ENCODE results near the gene FOXK1.
"Not testable (repeated sequence)": the region's sequence is repeated elsewhere in the genome, so short reads cannot be mapped to it uniquely, and the experiment has no call there.

FOXK1 gene

GRCh38 chr7:4790078-4790465 lies 108.0 kb downstream of the FOXK1 start:
- Histone ChIP-seq H3K27me3 (ENCODE audit: insufficient read depth, low read length) (no peaks in the 10 kb centered on the region), H3K9me3 (ENCODE audit: insufficient read depth, low read depth, low read length) (no peaks in the 10 kb centered on the region), H3K27ac (ENCODE audit: low read depth, low read length) (no peak overlapping the region), H3K4me1 (ENCODE audit: insufficient read depth, low read length) (no peaks in the 10 kb centered on the region), H3K9ac (ENCODE audit: low read depth, low read length) (no peak overlapping the region), H3K4me3 (ENCODE audit: low read length) (no peak overlapping the region), H3K36me3 (ENCODE audit: insufficient read depth, low read length) (peaks cover 39% of the 10 kb centered on the region; the same call in 1 of the 2 replicates)
- 92% methylated on average over 9 of the region's 9 CpGs for WGBS

DNA sequence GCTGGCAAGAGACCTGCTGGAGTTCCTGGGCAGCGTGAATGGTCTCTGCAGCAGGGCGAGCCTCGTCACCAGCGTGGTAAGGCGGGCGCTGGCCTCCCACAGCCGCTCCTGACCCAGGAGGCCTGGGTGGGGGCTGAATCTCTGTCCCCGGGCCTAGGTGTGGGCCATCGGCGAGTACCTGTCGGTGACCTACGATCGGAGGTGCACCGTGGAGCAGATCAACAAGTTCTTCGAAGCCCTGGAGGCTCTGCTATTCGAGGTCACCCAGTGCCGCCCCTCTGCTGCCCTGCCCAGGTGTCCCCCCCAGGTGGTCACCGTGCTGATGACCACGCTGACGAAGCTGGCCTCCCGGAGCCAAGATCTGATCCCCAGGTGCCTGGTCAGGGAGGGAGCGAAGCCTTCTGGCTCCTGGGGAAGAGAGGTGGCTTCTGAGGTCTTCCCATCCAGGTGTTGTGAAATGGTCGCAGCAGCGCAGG lies 108.5 kb downstream of the FOXK1 start:
- H3K36me3 ChIP-seq (ENCODE audit: insufficient read depth, low read length) = peaks cover 36% of the 10 kb centered on the region; the same call in 1 of the 2 replicates
- H3K4me1 ChIP-seq (ENCODE audit: insufficient read depth, low read length) = no peaks in the 10 kb centered on the region
- WGBS = 94% methylated on average over 24 of the region's 24 CpGs

DNA sequence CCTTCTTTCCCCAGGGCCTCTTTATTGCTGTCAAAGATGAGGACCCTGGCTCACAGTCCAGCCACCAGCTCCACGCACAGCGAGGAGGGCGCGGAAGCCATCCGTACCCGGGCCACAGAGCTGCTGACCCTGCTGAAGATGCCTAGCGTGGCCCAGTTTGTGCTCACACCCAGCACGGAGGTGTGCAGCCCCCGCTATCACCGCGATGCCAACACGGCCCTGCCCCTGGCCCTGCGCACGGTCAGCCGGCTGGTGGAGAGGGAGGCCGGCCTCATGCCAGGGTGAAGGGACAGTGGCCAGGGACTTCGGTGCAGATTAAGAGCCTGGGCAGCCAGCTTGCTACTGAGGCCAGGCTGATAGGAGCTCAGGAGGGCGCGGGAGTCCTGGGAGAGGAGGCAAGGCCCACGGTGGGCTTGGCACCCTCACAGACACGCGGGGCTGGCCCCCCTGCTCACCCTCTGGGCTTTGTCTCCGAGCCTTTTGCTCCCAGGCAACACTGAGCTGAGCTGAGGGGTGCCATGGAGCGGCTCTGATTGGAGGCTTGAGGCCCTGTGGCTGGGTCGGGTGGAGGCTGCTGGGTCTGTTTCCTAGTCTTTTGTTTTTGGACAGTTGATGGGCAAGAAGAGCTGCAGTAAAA lies 109.1 kb downstream of the FOXK1 start:
- H3K9me3 ChIP-seq (ENCODE audit: insufficient read depth, low read depth, low read length) = no peaks in the 10 kb centered on the region

More for the DNA sequence above, 108.5 kb downstream of the FOXK1 start:
- Histone ChIP-seq H3K27ac (ENCODE audit: low read depth, low read length) (no peak overlapping the region), H3K9ac (ENCODE audit: low read depth, low read length) (no peak overlapping the region), H3K27me3 (ENCODE audit: insufficient read depth, low read length) (no peaks in the 10 kb centered on the region), H3K4me3 (ENCODE audit: low read length) (no peak overlapping the region), H3K9me3 (ENCODE audit: insufficient read depth, low read depth, low read length) (no peaks in the 10 kb centered on the region)

DNA sequence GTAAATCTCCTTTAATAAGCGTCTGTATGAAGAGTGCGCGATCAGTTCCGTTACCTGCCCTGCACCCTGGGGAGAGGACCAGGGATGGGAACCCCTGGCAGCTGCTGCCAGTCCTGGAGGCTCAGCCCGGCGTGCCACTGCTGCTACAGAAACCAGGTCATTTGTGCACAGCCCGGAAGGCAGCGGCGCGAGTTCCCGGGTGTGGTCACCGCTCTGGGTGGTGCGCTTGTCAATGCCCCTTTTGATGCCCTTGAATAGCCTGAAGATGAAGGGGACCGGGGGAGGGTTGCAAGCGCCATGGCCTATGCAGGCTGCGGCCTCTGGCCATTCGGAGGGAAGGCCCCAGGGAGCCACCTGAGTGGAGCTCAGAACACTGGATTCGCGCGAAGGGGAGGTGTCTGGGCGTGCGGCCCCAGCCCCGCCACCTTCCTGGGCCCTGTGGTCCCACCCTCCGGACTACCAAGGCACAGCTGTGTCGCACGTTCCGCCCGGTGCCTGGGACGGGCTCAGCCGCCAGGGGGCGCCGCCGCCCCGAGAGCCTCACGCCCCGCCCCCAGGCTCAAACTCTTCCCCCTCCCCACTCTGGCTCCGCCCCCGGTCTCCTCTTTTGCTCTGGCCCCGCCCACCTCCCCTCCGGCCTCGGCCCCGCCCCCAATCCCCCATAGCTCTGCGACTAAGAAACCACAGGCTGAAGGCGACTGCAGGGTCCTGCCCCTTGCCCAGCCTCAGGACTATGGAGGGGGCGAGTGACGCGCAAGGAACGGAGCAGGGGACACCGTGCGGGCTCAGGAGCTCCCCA lies 109.8 kb downstream of the FOXK1 start:
- no peak overlapping the region for H3K9ac ChIP-seq (ENCODE audit: low read depth, low read length)
- H3K36me3 ChIP-seq (ENCODE audit: insufficient read depth, low read length) = peaks cover 26% of the 10 kb centered on the region; the same call in 1 of the 2 replicates
- no peaks in the 10 kb centered on the region for H3K27me3 ChIP-seq (ENCODE audit: insufficient read depth, low read length)
- H3K27ac ChIP-seq (ENCODE audit: low read depth, low read length) = peak overlapping the region; percentile 35; the same call in 1 of the 2 replicates
- H3K9me3 ChIP-seq (ENCODE audit: insufficient read depth, low read depth, low read length) = no peaks in the 10 kb centered on the region
- WGBS = 64% methylated on average over 44 of the region's 50 CpGs
- no peaks in the 10 kb centered on the region for H3K4me1 ChIP-seq (ENCODE audit: insufficient read depth, low read length)
- H3K4me3 ChIP-seq (ENCODE audit: low read length) = peak overlapping the region; percentile 43

More for the DNA sequence above, 109.1 kb downstream of the FOXK1 start:
- Histone ChIP-seq H3K9ac (ENCODE audit: low read depth, low read length) (no peak overlapping the region), H3K27ac (ENCODE audit: low read depth, low read length) (no peak overlapping the region), H3K36me3 (ENCODE audit: insufficient read depth, low read length) (peaks cover 29% of the 10 kb centered on the region; the same call in 1 of the 2 replicates), H3K27me3 (ENCODE audit: insufficient read depth, low read length) (no peaks in the 10 kb centered on the region), H3K4me1 (ENCODE audit: insufficient read depth, low read length) (no peaks in the 10 kb centered on the region), H3K4me3 (ENCODE audit: low read length) (no peak overlapping the region)
- 96% methylated on average over 25 of the region's 25 CpGs for WGBS

DNA sequence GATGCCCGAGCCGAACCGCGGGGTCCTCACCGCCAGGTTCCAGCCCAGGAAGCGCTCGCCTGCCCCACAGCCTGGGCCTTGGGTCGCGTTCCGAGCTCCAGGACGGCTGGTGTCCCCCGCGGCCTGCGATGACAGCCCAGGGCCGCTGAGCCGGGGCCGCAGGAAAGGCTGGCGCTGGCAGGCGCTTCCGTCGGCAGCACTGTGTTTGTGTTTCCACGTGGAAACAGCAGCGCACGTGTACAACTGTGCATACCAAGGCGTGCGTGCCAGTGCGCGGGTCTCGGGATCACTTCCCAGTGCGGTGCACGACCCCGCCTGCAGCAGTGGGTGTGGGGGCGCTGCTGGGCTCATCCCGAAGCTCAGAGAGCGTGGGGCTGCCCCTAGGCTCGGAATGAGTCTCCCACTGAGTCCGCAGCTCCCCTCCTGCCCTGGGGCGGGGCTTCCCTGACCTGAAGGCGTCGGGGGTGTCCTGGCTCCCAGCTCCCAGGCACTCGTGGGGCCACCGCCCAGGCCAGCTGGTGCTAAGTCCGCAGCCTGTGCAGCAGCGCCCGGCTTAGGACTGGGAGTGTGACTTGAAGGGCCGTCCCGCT lies 110.5 kb downstream of the FOXK1 start:
- Histone ChIP-seq H3K9me3 (ENCODE audit: insufficient read depth, low read depth, low read length) (no peaks in the 10 kb centered on the region), H3K27ac (ENCODE audit: low read depth, low read length) (peak overlapping the region; percentile 35; the same call in 1 of the 2 replicates), H3K27me3 (ENCODE audit: insufficient read depth, low read length) (no peaks in the 10 kb centered on the region), H3K36me3 (ENCODE audit: insufficient read depth, low read length) (peaks cover 24% of the 10 kb centered on the region; the same call in 1 of the 2 replicates), H3K4me1 (ENCODE audit: insufficient read depth, low read length) (no peaks in the 10 kb centered on the region), H3K4me3 (ENCODE audit: low read length) (peak overlapping the region; percentile 43), H3K9ac (ENCODE audit: low read depth, low read length) (no peak overlapping the region)
- WGBS = 57% methylated on average over 47 of the region's 47 CpGs

- H3K27ac ChIP-seq (ENCODE audit: low read depth, low read length) = not testable (repeated sequence)
Observed at GRCh38 chr7:4793385-4793993, 111.4 kb downstream of the FOXK1 start.

DNA sequence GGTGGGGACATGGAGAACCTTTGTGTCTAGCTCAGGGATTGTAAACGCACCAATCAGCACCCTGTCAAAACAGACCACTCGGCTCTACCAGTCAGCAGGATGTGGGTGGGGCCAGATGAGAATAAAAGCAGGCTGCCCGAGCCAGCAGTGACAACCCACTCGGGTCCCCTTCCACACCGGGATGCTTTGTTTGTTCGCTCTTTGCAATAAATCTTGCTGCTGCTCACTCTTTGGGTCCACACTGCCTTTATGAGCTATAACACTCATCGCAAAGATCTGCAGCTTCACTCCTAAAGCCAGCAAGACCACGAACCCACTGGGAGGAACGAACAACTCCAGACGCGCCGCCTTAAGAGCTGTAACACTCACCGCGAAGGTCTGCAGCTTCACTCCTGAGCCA lies 112.1 kb downstream of the FOXK1 start:
- peaks cover 14% of the 10 kb centered on the region; the same call in 1 of the 2 replicates for H3K36me3 ChIP-seq (ENCODE audit: insufficient read depth, low read length)
- not testable (repeated sequence) for H3K9ac ChIP-seq (ENCODE audit: low read depth, low read length); H3K4me3 ChIP-seq (ENCODE audit: low read length); H3K9me3 ChIP-seq (ENCODE audit: insufficient read depth, low read depth, low read length); H3K27ac ChIP-seq (ENCODE audit: low read depth, low read length); H3K27me3 ChIP-seq (ENCODE audit: insufficient read depth, low read length); H3K4me1 ChIP-seq (ENCODE audit: insufficient read depth, low read length)
- 96% methylated on average over 14 of the region's 14 CpGs for WGBS

More at GRCh38 chr7:4793385-4793993, 111.4 kb downstream of the FOXK1 start:
- H3K4me3 ChIP-seq (ENCODE audit: low read length); H3K27me3 ChIP-seq (ENCODE audit: insufficient read depth, low read length); H3K4me1 ChIP-seq (ENCODE audit: insufficient read depth, low read length); H3K9ac ChIP-seq (ENCODE audit: low read depth, low read length); H3K9me3 ChIP-seq (ENCODE audit: insufficient read depth, low read depth, low read length): not testable (repeated sequence)
- 95% methylated on average over 30 of the region's 30 CpGs for WGBS
- peaks cover 16% of the 10 kb centered on the region; the same call in 1 of the 2 replicates for H3K36me3 ChIP-seq (ENCODE audit: insufficient read depth, low read length)

- Histone ChIP-seq H3K4me1 (ENCODE audit: insufficient read depth, low read length) (no peaks in the 10 kb centered on the region), H3K36me3 (ENCODE audit: insufficient read depth, low read length) (peaks cover 9% of the 10 kb centered on the region; the same call in 1 of the 2 replicates), H3K9me3 (ENCODE audit: insufficient read depth, low read depth, low read length) (no peaks in the 10 kb centered on the region), H3K4me3 (ENCODE audit: low read length) (no peak overlapping the region), H3K27ac (ENCODE audit: low read depth, low read length) (no peak overlapping the region), H3K9ac (ENCODE audit: low read depth, low read length) (no peak overlapping the region), H3K27me3 (ENCODE audit: insufficient read depth, low read length) (no peaks in the 10 kb centered on the region)
- WGBS = 80% methylated on average over 24 of the region's 24 CpGs
Observed at GRCh38 chr7:4794591-4795350, 112.7 kb downstream of the FOXK1 start.

- Histone ChIP-seq H3K4me3 (ENCODE audit: low read length) (no peak overlapping the region), H3K9me3 (ENCODE audit: insufficient read depth, low read depth, low read length) (no peaks in the 10 kb centered on the region), H3K27ac (ENCODE audit: low read depth, low read length) (no peak overlapping the region), H3K9ac (ENCODE audit: low read depth, low read length) (no peak overlapping the region), H3K36me3 (ENCODE audit: insufficient read depth, low read length) (peaks cover 4% of the 10 kb centered on the region; the same call in 1 of the 2 replicates), H3K4me1 (ENCODE audit: insufficient read depth, low read length) (no peaks in the 10 kb centered on the region), H3K27me3 (ENCODE audit: insufficient read depth, low read length) (no peaks in the 10 kb centered on the region)
- 94% methylated on average over 9 of the region's 9 CpGs for WGBS
Observed at GRCh38 chr7:4796453-4796852, 114.4 kb downstream of the FOXK1 start.

DNA sequence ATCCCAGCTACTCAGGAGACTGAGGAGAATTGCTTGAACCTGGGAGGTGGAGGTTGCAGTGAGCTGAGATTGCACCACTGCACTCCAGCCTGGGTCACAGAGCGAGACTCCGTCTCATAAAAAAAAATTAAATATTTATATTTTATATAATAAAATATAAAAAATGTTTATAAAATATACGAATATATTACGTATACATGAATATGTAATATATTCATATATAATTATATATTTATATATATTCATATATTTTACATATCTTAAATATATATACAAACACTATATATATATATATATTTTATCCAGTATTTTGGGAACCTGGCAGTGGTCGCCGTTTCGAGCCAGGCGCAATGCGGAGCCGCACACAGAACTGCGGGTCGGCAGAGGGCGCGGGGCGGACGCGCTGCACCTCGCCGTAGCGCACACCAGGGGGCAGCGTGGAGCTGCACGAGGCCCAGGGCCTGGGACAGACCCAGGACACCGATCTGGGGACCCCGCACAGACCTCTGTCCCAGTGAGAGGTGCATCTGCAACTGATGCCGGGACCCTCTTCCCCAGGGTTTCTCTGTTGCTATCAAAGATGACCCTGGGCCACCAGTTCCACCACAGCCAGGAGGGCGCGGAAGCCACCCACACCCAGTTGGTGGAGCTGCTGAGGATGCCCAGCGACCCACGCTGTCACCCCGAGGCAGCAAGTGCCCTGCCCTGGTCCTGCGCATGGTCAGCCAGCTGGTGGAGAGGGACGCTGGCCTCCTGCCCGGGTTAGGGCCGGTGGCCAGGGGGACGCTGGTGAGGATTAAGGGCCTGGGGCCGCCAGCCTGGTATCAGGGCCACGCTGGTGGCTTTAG lies 116.0 kb downstream of the FOXK1 start:
- Histone ChIP-seq H3K9ac (ENCODE audit: low read depth, low read length) (no peak overlapping the region), H3K36me3 (ENCODE audit: insufficient read depth, low read length) (no peaks in the 10 kb centered on the region), H3K4me1 (ENCODE audit: insufficient read depth, low read length) (no peaks in the 10 kb centered on the region), H3K27ac (ENCODE audit: low read depth, low read length) (no peak overlapping the region), H3K4me3 (ENCODE audit: low read length) (no peak overlapping the region), H3K9me3 (ENCODE audit: insufficient read depth, low read depth, low read length) (no peaks in the 10 kb centered on the region), H3K27me3 (ENCODE audit: insufficient read depth, low read length) (no peaks in the 10 kb centered on the region)
- 40% methylated on average over 33 of the region's 37 CpGs for WGBS

Data from HUES64 (cell line).